HG03342 (cell line): Measurements from ENCODE around the gene DENND2A.
"Not testable (repeated sequence)": the region's sequence is repeated elsewhere in the genome, so short reads cannot be mapped to it uniquely, and the experiment has no call there.

ENCODE experiments used
- ATAC-seq: cut with Tn5 transposase; IDR thresholded peaks from one replicate; pipeline ENCODE4 v1.9.1; 2021; ENCODE audit warnings: mild to moderate bottlenecking, moderate library complexity; ENCODE audit not compliant: unreplicated experiment

Gene DENND2A

DNA sequence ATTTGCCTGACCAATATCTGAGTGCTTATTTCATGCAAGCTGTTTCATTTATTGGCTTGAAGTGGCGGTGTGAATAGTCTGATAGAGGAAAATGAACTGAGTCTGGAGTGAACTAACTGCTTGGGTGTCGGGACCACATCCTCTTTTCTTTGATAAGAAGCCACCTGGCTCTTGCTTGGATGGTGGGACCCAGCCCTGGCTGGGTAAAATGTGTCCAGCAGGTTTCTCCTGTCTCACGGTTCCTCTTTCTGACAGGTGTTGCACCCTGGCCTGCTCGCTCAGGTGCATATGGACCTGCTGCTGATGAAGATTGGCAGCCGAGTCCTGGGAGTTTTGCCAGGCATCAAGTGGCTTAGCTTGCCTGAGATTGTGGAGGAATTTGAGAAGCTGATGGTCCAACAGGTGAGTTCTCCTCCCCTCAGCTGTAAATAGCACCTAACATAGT, 33.8 kb upstream of the DENND2A start:
- ATAC-seq, result peak; percentile 41

DNA sequence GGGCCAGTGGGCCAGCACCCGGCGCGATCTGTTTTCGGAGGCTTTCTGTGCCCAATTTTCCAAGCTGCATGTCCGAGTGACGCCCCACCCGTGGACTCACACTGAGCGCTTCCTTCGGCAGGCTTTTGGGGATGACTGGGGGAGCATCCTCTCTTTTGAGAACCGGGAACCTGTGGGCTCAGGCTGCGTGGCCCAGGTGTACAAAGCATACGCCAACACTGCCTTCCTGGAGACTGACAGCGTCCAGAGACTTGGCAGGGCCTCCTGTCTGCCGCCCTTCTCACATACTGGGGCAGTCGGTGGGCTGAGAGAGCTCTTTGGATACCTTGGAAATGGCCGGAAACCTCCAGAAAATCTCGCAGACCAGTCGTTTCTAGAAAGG, 33.2 kb upstream of the DENND2A start:
- no peak for ATAC-seq

DNA sequence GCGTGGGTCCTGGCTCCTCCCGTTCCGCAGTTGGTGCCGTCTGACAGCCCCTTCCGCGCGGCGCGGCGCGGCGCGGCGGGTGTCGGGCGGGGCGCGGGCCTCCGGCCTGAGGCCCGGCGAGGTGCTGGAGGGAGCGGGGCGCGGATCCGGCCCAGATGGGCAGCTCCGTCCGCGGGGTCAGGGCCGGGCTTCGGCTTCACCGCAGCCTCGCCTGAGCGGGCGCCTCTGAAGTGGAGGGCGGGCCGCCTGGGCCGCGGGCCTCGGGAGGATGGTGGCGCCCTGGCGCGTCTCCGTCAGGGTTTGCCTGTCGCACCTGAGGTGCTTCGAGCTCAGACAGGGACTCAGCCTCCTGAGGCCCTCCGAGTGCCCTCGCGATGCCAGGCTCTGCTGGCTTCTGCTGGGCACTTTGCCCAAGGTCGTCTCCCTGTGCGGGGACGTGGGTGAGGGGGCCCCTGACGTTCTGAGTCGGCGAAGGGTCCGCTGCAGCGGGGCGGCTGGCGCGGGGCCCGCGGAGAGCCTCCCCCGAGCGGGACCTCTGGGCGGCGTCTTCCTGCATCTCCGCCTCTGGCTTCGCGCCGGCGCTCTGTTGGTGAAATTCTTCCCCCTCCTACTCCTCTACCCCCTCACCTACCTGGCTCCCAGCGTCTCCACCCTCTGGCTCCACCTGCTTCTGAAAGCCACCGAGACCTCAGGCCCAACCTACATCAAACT, 32.6 kb upstream of the DENND2A start:
- peak; percentile 38 for ATAC-seq

DNA sequence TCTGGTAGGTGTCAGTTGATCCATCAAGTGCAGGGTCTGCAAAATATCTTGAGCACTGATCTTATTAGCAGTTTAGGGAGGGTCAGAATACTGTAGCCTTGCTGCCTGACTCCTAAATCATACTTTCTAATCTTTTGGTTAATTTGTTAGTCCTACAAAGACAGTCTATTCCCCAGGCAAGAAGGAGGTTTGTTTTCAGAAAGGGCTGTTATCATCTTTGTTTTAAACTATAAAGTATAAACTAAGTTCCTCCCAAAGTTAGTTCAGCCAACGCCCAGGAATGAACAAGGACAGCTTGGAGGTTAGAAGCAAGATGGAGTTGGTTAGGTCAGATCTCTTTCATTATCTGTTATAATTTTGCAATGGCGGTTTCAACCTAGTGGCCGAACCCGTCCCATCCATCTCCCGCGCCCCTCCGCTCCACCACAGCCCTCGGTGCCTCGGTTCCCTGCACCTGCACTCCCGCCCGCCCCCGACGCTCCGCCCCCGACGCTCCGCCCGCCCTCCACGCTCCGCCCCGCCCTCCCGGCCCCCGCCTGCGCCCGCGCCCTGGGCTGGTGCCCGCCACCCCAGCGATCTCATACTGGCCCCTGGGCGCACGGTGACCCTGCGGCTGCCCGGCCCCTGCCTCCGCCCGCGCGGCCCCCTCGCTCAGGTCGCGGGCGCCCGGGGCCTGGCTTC, 31.9 kb upstream of the DENND2A start, which contains the start of gene ADCK2:
TSS of gene ADCK2 (plus strand) at position 564 of the 681 bp plus-strand sequence. CDS start 386 bp downstream, outside the sequence.
- ATAC-seq, result peak; percentile 42

DNA sequence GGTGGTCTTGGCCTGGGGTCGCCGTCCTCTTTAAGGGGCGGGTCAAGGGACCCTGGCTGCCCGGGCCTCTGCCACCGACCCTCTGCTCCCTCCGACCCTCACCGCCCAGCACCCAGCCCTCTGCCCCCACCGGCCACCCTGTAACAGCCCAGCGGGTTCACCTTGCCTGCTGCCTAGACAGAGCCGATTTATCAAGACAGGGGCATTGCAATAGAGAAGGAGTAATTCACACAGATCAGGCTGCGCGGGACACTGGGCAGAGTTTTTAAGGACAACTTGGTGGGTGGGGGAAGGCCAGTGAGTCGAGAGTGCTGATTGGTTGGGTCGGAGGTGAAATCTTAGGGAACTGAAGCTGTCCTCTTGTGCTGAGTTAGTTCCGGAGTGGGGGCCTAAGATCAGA, 31.4 kb upstream of the DENND2A start:
- ATAC-seq, result no peak

DNA sequence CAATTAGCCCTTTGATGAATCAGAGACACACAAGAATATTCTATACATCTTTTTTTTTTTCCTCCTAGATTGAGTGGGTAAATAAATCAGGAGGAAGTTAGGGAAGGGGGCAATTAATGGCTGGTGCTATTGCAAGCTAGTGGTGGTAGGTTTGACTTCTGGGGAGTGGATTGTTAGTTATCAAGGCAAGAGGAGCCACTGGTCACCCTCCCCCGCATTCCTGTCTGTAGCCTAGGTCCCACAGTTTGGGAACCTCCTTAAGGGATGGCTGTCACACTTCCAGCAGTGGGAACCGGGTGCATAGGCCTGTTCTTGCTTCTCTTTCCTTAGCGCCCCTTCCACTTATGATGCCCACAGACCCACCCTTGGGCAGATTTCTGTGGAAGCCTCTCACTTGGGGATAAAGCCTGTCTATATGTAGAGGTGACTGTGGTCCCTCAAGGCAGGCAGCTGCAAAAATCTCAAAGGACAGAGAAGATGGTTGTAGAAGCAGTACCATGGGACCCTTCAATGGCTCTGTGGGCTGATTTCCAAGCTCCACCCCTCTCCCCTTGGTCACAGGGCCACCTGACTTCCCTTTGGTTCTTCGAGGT, 29.8 kb upstream of the DENND2A start:
- ATAC-seq, result no peak

DNA sequence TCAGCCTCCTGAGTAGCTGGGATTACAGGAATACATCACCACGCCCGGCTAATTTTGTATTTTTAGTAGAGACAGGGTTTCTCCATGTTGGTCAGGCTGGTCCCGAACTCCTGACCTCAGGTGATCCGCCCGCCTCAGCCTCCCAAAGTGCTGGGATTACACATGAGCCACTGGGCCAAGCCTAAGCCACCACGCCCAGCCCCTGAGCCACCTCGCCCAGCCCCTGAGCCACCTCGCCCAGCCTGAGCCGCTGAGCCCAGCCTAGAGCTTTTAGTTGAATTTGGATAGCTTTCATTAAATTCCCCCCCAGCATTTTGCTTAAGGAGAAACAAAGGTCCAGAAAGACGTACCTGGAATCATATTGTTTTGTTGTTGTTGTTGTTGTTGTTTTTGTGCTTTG, 29.2 kb upstream of the DENND2A start:
- not testable (repeated sequence) for ATAC-seq

DNA sequence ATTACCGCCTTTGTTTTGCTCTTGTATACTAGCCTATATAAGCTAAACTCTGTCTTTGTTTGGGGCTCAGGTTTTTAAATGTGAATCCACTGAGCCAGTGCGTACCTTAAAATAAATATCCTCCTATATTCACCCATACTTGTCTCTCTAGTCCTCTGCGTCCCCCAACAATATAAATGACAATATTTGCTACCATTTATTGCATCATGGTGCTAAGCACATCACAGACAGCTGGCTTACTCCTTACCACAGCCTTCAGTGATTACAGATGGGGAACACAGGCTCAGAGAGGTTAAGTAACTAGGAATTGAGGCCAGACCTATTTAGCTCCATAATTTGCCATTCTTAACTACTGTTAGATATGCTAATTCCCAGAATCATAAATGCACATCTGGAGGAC, 28.7 kb upstream of the DENND2A start:
- no peak for ATAC-seq

DNA sequence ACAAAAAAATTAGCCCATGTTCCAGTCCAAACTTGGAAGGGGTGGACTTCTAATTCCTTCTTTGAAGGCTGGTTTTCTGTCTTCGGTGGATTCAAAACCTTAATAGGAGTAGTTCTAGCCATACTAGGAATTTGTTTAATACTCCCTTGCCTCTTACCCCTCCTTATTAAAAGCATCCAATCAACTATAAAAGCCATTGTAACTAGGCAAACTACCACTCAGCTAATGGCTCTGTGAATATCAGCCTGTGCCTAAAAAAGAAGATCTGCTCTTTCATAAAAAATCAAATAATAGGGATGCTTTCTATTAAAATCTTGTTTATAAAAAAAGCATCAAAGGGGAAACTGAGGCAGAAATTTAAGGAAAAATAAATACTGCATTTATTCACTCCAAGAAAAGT, 28.0 kb upstream of the DENND2A start:
- ATAC-seq, result no peak

DNA sequence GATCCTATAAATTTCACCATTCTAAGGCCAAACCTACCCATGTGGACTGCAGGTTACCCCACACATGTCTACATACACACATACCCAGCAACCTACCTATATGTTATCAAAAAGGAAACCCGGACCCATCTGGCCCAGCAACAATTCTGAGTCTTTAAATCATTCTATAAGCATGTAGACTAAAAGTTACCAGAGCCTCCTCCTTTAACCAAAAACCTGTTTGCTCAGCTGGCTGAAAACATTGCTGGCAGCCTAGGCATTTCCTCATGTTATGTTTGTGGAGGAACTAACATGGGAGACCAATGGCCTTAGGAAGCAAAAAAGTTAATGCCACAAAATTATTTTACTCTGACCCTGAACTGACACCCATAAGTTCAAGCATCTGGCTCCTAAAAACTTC, 26.9 kb upstream of the DENND2A start:
- ATAC-seq, result no peak

DNA sequence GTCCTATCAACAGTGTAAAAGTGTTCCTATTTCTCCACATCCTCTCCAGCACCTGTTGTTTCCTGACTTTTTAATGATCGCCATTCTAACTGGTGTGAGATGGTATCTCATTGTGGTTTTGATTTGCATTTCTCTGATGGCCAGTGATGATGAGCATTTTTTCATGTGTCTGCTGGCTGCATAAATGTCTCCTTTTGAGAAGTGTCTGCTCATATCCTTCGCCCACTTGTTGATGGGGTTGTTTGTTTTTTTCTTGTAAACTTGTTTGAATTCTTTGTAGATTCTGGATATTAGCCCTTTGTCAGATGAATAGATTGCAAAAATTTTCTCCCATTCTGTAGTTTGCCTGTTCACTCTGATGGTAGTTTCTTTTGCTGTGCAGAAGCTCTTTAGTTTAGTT, 22.3 kb upstream of the DENND2A start:
- not testable (repeated sequence) for ATAC-seq

DNA sequence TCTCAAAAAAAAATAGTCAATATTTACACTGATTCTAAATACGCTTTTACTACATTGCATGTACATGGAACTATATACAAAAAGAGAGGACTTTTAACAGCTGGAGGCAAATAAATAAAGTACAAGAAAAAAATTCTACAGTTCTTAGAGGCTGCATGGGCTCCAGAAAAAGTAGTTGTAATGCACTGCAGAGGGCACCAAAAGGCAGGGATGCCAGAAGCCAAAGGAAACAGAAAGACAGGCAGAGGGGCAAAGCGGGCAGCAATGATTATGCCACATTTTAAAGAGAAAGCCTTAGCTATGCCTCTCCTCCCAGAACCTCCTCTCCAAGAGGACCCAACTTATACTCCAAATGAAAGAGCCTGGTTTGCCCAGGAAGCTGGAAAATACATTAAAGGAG, 20.5 kb upstream of the DENND2A start:
- ATAC-seq, result no peak

DNA sequence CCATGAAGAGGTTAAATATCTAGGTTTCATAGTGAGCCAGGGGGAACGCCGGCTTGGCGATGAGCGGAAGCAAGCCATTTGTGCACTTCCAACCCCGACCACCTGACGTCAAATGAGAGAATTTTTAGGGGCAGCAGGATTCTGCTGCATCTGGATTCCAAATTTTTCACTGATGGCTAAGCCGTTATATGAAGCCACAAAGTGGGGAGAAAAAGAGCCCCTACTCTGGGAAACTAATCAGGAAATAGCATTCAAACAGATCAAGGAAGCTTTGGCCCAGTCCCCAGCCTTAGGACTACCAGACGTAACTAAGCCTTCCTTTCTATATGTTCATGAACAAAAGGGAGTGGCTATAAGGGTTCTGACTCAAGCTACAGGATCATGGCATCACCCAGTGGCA, 19.2 kb upstream of the DENND2A start:
- no peak for ATAC-seq

DNA sequence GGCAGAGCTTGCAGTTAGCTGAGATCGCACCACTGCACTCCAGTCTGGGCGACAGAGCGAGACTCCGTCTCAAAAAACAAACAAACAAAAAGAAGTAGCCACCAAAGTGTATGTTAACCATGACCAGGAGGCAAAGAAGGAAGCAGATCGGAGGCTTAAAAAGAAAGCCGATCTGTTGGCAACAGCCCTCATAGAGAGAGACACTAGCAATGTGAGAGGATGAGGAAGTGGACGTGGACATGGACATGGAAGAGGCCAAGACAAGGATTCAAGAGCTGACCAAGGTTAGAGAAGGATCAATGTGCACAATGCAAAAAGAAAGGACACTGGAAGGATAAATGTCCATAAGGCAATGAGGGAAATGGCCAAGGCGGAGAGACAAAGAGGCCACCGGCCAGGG, 17.3 kb upstream of the DENND2A start:
- no peak for ATAC-seq

DNA sequence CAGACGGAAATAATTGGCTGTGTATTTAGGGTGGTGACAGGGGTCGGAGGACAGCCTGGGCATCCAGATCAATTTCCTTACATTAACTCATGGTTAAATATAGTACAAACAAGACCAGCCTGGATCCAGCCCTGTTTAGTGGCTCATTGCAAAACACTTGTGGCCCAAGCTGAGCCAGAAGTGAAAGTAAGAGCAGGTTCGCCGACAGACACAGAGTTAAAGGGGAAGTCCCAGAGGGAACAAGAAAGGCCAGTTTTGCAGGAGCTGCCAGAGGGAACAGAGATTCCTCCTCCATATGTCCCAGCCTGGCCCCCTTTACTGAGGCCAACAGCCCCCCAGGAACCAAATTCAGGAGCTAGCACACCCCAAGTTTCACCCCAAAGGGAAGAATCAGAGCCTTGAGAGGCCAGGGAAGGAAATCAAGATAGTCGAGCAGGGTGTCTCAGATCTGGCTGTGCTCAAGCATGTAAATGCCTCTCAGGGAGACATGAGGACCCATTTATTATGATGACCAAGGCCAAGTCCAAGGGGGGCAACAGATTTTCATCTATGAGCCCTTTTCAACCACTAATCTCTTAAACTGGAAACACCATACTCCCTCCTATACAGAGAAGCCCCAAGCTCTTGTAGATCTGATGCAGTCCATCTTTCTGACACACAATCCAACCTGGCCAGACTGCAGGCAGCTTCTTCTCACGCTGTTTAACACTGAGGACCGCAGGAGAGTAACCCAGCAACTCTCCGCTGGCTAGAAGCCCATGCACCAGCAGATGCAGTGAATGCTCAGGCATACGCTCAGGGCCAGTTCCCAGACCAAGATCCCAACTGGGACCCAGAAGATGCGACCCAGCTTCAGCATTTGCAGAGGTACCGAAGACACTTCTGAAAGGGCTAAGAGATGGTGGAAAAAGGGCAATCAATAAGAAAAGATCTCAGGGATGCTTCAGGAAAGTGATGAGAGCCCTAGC, 16.2 kb upstream of the DENND2A start:
- ATAC-seq, result peak; percentile 92

DNA sequence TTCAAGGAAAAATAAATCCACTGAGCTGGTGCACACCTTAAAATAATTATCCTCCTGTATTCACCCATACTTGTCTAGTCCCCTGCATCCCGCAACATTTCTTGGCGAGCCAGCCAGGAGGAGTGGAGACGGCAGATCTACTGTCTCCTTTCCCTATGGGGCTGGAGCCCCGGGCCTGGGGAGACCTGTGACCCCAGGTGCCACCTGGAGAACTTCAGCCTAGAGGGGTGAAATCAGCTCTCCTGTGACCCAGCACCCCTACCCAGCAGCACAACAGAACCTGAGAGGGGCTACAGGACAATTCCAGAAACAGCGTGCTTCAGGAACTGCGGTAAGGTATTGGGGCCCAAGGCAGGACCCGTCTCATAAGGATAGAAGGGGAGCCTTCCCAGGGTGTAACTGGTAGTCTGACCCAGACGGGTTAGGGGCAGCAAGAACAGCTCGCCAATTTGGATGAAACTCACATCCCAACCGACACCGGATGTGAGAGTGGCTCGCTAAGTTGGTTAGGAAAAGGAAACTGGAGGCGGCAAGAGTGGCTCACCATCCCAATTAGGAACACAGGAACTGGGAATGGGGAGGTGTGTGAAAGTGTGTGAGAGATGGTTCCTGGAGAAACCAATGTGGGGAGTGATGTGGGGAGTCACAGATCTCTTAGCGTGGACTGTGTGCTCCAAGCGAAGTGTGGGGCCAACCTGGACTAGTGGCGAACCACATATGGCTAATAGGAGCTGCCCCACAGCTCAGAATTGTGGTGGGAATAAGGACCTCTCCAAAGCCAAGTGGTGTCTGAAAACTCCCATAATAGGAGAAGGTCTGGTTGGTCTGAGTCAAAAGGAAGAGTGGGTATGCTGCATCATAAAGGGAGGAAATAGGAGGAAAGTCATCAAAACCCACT, 15.1 kb upstream of the DENND2A start:
- no peak for ATAC-seq

DNA sequence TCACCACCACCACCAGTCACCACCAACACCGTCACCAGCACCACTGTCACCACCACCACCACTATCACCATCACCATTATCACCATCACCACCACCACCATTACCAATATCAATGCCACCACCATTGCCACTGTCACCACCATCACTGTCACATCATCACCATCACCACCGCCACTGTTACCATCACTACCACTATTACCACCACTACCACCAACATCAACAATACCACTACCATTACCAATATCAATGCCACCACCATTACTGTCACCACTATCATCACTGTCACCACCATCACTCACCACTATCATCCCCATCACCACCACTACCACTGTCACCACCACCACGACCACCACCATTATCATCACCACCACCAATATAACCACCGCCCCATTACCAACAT, 14.0 kb upstream of the DENND2A start:
- ATAC-seq, result no peak

DNA sequence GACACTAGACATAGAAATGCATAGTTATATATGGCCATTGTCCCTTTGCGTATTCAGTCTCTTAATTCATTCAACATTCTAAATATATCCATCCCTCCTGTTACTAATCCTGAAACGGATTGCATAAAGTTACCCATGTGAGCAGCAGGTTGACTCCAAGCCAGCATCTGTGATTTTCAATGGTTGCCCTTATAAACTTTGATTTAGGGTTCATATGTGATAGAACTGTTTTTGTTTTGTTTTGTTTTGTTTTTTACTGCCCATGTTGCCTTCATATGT, 13.4 kb upstream of the DENND2A start:
- no peak for ATAC-seq

DNA sequence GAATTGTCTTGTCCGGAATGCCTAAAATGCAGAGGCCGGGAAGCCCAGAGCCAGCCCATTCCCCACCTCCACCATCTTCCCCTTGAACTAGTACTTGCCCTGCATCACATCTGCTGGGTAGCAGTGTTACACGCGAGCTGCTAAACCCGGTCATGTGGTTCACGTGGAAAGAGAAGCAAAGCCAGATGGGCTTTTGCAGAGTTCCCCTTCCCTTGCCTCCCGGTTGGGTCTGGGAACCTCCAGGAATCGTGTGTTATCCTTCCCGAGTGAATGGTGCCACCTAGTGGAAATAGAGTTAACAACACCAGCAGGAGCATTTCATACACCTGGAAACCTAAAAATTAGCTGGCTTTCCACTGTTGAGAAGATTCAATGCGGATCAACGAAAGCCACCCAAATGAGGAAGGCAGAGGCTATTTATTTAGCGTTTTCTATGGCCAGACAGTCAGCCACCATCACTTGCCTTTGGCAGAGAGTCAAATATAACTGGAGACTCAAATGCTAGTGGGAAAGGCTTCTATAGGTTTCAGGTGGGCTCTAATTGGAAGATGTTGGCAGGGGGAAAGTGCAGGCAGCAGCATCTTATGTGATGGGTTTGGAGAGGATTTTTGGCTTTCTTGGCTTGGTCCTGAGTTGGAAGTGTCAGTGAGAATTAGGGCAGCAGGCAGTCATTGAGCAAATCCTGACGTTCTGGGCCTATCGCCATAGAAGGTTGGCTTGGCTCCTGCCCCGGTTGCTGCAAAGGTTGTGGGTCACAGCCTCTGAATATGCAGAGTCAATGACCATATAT, 12.9 kb upstream of the DENND2A start:
- ATAC-seq, result no peak
